Measurements from ENCODE around the gene TNNC1. TPM values are rescaled to one million over a fixed set of nuclear protein-coding genes. Genes with fewer than 3 reads are reported as not detected.

Gene TNNC1
- total and polyA plus RNA-seq, 9 of the 15 experiments (the other 6 are each of a cell fraction or from before 2014, with no cell fraction given): 0.08 to 0.85 (median 0.42) TPM; not detected in 4

DNA sequence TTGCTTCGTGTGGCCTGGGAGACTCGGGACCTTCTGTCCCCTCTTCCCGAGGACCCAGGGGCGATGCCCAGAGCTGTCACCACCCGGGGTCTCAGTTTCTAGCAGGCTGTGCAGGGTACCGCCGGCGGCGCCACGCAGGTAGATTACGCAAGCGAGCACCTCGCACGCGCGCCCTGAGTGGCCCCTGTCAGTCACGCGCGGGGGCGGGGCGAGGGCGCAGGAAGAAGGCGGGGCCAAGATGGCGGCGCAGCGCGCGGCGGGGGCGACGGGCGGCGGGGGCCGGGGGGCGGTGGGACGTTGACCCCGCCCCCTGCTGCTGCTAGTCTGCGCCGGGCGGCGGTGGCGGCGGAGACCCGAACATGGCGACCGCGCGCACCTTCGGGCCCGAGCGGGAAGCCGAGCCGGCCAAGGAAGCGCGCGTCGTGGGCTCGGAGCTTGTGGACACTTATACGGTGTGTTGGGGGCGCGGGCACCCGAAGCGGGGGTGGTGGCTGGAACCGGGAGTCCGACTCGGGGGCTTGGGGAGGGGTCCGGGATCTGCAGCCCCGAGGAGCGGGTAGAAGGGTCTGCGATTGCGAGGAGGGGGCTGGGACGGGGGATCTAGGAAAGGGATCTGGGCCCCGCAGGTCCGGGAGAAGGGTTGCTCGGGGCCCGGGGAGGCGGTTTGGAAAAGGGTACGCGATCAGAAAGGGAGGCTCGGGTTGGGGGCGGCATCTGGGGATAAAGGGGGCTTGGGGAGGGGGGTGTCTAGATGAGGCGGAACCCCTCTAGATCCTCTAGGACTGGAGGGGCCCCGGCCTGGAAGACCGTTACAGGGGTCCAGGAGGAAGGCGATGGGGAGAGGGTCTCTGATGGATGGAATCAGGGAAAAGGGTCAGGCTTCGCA, 1.7 kb upstream of the TNNC1 start, which contains the start of gene NISCH (continued):
- TF ChIP-seq BCLAF1 (IDR thresholded peaks at IDR 0.05; ENCODE audit: borderline replicate concordance in 1 of 2, control insufficient read depth in 1 of 2, low read depth in 2 of 2, low read length in 1 of 2): no peak
- TF ChIP-seq ETS2 (tag; IDR thresholded peaks at IDR 0.05; ENCODE audit: borderline replicate concordance, poor library complexity, severe bottlenecking): no peak

- FAIRE-seq: peak; percentile 42
- H2AFZ ChIP-seq (ENCODE audit: low read depth, low read length): peak overlapping the region; percentile 84
- ChIA-PET CTCF (ENCODE audit: low intra/inter-chr PET ratio) (no interaction called here), POLR2A (interaction anchor here (1.2 kb wide), 1 partner anchor 234 kb away, joined by 4 read pairs; no protein-coding TSS in a partner anchor)
- peak; percentile 7 for ATAC-seq
- H3K27ac ChIP-seq (ENCODE audit: extremely low read depth, low read depth, low read length): peak overlapping the region; percentile 73
- in situ Hi-C loops (cut with MboI) (no loop called here), intact Hi-C loops (cut with micrococcal nuclease) (loop anchor here (10.0 kb wide), 1 partner anchor 230 kb away; the partner anchor contains the start of genes GNL3 and PBRM1)
- H3K9ac ChIP-seq (ENCODE audit: insufficient read depth in 1 of 2, low read depth in 2 of 2, low read length in 2 of 2): peak overlapping the region; percentile 68 to 93
- no peaks in the 10 kb centered on the region for H3K9me3 ChIP-seq (replicated peaks; ENCODE audit: control insufficient read depth, insufficient read depth, low read depth, low read length)
- peaks cover 25% of the 10 kb centered on the region; the same call in 2 of the 3 replicates for H3K36me3 ChIP-seq (ENCODE audit: control insufficient read depth, insufficient read depth, low read length)
- DNase-seq (ENCODE audit: extremely low read depth in 1 of 4, low spot score in 3 of 4): peak in 1 of 4 experiments; percentile 13
- H4K20me1 ChIP-seq (replicated peaks; ENCODE audit: control insufficient read depth, insufficient read depth, low read length): no peaks in the 10 kb centered on the region
- peaks cover 28% of the 10 kb centered on the region for H3K79me2 ChIP-seq (ENCODE audit: control insufficient read depth, insufficient read depth, low read length)
- peak overlapping the region; percentile 92 for H3K4me3 ChIP-seq
- H3K4me1 ChIP-seq (replicated peaks in 1 of 2; ENCODE audit: control insufficient read depth in 2 of 2, insufficient read depth in 2 of 2, low read length in 2 of 2): peaks cover 19 to 48% of the 10 kb centered on the region in 2 experiments; a peak in 4 of 5 replicates
- WGBS (ENCODE audit: insufficient coverage, low coverage, missing lambda C conversion rate): 22% methylated on average over 3 of the region's 11 CpGs
- peak overlapping the region; percentile 83 for H3K4me2 ChIP-seq (ENCODE audit: insufficient read depth, low read length)
- no peaks in the 10 kb centered on the region for H3K9me1 ChIP-seq (ENCODE audit: control insufficient read depth, insufficient read depth, low read length)
- no peaks in the 10 kb centered on the region for H3K27me3 ChIP-seq (ENCODE audit: control insufficient read depth in 2 of 2, insufficient read depth in 2 of 2, low read length in 2 of 2)
- TSS peak; percentile 93 for BruUV-seq (replicated peaks)
- TF ChIP-seq SRF (CRISPR knock-in tag; IDR thresholded peaks at IDR 0.05) (no peak), ERF (CRISPR knock-in tag; IDR thresholded peaks at IDR 0.05) (0 out of 2 replicates have a peak, but pooled peaks have one; percentile 19), NFRKB (IDR thresholded peaks at IDR 0.05; ENCODE audit: low read depth) (peak; percentile 56; the same call in 1 of the 2 replicates), NFYB (IDR thresholded peaks at IDR 0.05; ENCODE audit: extremely low read depth, insufficient read length) (no peak), ELK3 (CRISPR knock-in tag; IDR thresholded peaks at IDR 0.05) (no peak), HOXB6 (CRISPR knock-in tag; IDR thresholded peaks at IDR 0.05; ENCODE audit: borderline replicate concordance) (no peak), MIER1 (IDR thresholded peaks at IDR 0.05; ENCODE audit: low read depth) (no peak), NFIC (IDR thresholded peaks at IDR 0.05) (no peak), ZNF408 (CRISPR knock-in tag; IDR thresholded peaks at IDR 0.05; ENCODE audit: low read depth) (no peak), ZNF282 (CRISPR knock-in tag; IDR thresholded peaks at IDR 0.05) (no peak), ZNF212 (CRISPR knock-in tag; IDR thresholded peaks at IDR 0.05) (no peak), CREB5 (CRISPR knock-in tag; IDR thresholded peaks at IDR 0.05) (no peak)
These were observed 1.1 kb upstream of the TNNC1 start for GRCh38 chr3:52454938-52455282.

All from K562 (cell line).